Colonic mucosa (tissue), 4 donors: ENCODE measurements around the gene FTCD. TPM values are rescaled to one million over a fixed set of nuclear protein-coding genes. Genes with fewer than 3 reads are reported as not detected.

Source experiments
- DNase-seq: peaks from one replicate; pipeline ENCODE4 v3.0.0-alpha.2; 2020
- H3K27ac ChIP-seq: fragments of 200-600 bp; one replicate; pipeline ENCODE4 v1.8.0; 2021
- H3K27me3 ChIP-seq: fragments of 200-600 bp; one replicate; pipeline ENCODE4 v1.8.0; 2021
- H3K36me3 ChIP-seq: fragments of 200-600 bp; one replicate; pipeline ENCODE4 v1.8.0; 2021
- H3K4me1 ChIP-seq: fragments of 200-600 bp; one replicate; pipeline ENCODE4 v1.8.0; 2021; ENCODE audit warnings: mild to moderate bottlenecking
- H3K4me3 ChIP-seq: fragments of 200-600 bp; one replicate; pipeline ENCODE4 v1.8.0; 2021
- H3K9ac ChIP-seq, 2 donors: one replicate each; pipeline ENCODE4 v1.7.0; 2013; ENCODE audit warnings: control low read depth in 2 of 2, low read depth in 2 of 2, low read length in 2 of 2
- H3K9me3 ChIP-seq: fragments of 200-600 bp; one replicate; pipeline ENCODE4 v1.8.0; 2021
- intact Hi-C: fragments of 100-400 bp; cut with DNase I; formaldehyde crosslinking; loops from one replicate; pipeline ENCODE4 v1.14.1; 2022
- total RNA-seq, 2 donors: library from RNA; stranded (reverse); fragmentation: NEBNext Ultra II Directional in 1 of 2; extraction: Animal tissue kit (Norgen Biotek cat#: 25700) in 1 of 2; gene quantifications; one replicate each; pipeline ENCODE4 v1.2.1, GENCODE V29; 2021
- TF ChIP-seq, protein P1 (sequence below): fragments of 200-600 bp; IDR thresholded peaks from one replicate; pipeline ENCODE4 v1.8.0; 2022; ENCODE audit warnings: antibody characterized with exemption, mild to moderate bottlenecking
- donor health status: healthy.
- donor health status: DM: no; HTN: no; CAD: no.
- donor health status: DM: no; HTN: no; CAD: no.

The FTCD gene
- total RNA-seq, 2 donors from 2014 or later, result 0.45 to 4.2 TPM

DNA sequence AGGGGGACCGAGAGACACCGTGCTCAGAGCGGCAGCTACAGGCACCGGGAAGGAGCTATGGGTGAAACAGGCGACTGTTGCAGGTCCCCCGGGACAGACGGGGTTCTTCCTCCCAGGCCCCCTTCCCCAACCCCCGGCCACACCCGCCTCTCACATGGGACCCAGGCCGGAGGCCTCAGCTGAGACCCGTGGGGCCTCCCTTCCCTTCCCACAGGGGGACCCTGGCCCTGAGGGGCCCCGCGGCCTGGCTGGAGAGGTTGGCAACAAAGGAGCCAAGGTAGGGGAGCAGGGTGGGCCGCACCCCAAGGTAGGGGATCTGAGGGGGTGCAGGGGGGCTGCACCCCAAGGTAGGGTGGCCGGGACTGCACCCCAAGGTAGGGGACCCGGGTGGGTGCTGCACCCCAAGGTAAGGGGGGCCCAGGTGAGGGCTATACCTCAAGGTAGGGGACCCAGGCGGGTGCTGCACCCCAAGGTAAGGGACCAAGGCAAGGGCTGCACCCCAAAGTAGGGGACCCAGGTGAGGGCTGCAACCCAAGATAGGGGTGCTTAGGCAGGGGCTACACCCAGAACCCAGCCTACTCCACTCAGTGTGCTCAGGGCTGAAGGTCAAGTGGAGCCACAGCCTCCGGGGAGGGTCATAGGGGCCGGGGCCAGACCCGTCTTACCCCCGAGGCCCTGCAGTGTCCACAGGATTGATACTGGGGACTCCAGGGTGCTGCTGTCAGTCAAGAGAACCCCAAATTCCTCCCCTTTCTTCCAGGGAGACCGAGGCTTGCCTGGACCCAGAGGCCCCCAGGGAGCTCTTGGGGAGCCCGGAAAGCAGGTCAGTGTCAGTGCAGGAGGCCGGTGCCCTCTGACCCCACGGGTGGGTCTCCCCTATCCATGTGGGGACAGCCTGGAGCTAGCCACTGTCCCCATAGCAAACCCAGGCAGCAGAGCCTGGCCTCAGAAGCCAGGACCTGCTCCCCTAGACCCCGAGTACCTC, 34.8 kb downstream of the FTCD start:
- Histone ChIP-seq H3K27me3 (no peaks in the 10 kb centered on the region), H3K36me3 (no peaks in the 10 kb centered on the region), H3K4me3 (no peak overlapping the region), H3K9me3 (no peaks in the 10 kb centered on the region), H3K27ac (no peak overlapping the region), H3K9ac (no peak overlapping the region), H3K4me1 (no peaks in the 10 kb centered on the region)
- TF ChIP-seq, protein P1, sequence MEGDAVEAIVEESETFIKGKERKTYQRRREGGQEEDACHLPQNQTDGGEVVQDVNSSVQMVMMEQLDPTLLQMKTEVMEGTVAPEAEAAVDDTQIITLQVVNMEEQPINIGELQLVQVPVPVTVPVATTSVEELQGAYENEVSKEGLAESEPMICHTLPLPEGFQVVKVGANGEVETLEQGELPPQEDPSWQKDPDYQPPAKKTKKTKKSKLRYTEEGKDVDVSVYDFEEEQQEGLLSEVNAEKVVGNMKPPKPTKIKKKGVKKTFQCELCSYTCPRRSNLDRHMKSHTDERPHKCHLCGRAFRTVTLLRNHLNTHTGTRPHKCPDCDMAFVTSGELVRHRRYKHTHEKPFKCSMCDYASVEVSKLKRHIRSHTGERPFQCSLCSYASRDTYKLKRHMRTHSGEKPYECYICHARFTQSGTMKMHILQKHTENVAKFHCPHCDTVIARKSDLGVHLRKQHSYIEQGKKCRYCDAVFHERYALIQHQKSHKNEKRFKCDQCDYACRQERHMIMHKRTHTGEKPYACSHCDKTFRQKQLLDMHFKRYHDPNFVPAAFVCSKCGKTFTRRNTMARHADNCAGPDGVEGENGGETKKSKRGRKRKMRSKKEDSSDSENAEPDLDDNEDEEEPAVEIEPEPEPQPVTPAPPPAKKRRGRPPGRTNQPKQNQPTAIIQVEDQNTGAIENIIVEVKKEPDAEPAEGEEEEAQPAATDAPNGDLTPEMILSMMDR, result no peak
- intact Hi-C loops, result no loop called here
- no peak for DNase-seq

DNA sequence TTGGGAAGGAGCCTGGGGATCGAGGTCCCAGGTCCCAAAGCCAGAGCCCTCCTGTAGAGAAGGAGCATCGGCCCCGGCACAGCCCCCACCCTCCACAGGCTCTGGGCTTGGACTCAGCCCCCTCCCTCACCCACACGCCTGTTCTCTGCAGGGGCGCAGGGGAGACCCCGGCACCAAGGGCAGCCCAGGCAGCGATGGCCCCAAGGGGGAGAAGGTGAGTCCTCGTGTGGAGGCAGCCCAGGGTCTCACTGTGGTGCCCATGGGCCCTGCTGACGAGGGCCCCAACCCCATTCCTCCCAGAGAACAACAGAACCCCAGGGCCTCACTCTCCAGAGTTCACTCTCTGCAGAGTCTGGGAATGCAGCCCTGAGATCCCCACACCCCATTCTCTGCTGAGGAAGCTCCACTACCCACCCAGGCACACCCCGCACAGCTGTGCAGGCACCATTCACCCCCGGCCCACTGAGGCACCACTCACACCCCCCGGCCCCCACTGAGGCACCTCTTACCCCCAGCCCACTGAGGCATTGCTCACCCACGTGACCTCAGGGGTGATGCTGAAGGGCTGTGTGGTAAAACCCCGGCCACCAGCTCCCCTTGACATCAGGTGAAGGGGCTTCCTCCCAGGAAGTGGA, 35.6 kb downstream of the FTCD start:
- H3K27ac ChIP-seq, result no peak overlapping the region
- H3K9ac ChIP-seq, result no peak overlapping the region
- no peaks in the 10 kb centered on the region for H3K4me1 ChIP-seq
- H3K4me3 ChIP-seq, result no peak overlapping the region
- peaks cover 4% of the 10 kb centered on the region for H3K36me3 ChIP-seq
- DNase-seq, result no peak
- TF ChIP-seq, protein P1, result no peak
- intact Hi-C loops, result no loop called here
- no peaks in the 10 kb centered on the region for H3K9me3 ChIP-seq
- no peaks in the 10 kb centered on the region for H3K27me3 ChIP-seq

DNA sequence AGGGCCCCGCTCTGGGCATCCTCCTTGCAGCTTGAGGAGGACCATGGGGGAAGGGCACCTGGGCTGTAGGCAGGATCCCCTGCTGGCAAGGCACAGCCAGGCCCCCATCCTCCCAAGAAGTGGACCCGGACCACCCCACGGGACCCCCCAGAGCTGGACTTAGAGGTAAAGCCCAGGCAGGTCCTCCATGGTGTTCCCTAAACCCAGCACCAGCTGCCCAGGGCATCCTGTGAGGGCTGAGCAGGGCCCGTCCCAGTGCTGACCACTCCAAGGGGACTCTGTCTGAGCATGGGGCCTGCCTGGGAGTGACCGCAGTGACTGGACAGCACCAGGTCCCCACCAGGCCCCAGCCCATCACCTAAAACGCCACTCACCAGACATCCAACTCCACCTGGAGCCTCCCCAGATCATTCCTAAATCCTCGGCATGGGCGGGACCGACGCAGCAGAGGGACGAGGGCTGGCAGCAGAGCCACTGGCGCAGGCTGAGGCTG, 36.2 kb downstream of the FTCD start:
- no peak for DNase-seq
- Histone ChIP-seq H3K4me1 (no peaks in the 10 kb centered on the region), H3K36me3 (peaks cover 4% of the 10 kb centered on the region), H3K9ac (no peak overlapping the region), H3K27ac (no peak overlapping the region), H3K4me3 (no peak overlapping the region), H3K27me3 (no peaks in the 10 kb centered on the region), H3K9me3 (no peaks in the 10 kb centered on the region)
- intact Hi-C loops, result no loop called here
- TF ChIP-seq, protein P1, result no peak

DNA sequence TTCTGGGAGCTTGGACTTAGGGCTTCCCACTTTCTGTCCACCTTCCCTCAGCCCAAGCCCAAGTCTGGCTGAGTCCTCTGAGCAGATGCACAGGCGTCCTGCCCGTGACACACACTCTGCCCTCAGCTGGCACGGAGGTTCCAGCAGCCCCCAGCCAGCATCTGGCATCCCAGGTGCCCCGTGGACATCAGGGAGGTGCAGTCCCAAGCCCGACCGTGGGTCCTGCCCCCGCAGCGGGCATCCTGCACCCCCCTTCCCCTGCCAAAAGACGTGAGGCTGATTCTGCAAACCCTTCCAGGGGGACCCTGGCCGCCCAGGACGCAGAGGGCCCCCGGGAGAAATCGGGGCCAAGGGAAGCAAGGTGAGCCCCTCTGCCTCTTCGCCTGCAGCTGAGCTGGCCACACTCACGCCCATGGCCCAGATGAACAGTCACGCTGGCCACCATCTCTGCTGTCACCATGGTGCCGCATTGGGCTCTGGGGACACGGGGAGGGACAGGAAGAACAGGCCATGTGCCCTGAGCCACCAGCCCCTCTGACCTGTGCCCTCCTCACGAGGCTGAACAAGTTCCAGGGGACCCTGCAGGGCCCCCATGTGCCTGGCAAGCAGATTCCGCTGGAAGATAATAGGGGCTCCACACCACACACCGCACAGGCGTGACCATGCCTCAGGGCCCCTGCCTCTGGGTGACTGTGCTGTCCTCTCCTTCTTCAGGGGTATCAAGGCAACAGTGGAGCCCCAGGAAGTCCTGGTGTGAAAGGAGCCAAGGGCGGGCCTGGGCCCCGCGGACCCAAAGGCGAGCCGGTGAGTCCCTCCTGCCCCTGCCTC, 36.8 kb downstream of the FTCD start:
- no peak for DNase-seq
- no peaks in the 10 kb centered on the region for H3K9me3 ChIP-seq
- no peaks in the 10 kb centered on the region for H3K27me3 ChIP-seq
- no peak overlapping the region for H3K9ac ChIP-seq
- peaks cover 4% of the 10 kb centered on the region for H3K36me3 ChIP-seq
- TF ChIP-seq, protein P1, result no peak
- H3K4me1 ChIP-seq, result no peaks in the 10 kb centered on the region
- intact Hi-C loops, result no loop called here
- no peak overlapping the region for H3K27ac ChIP-seq
- H3K4me3 ChIP-seq, result no peak overlapping the region
